HG02610 (cell line): ENCODE data around the gene SMIM24.
A peak's percentile ranks its signal among the peaks of the same experiment; 100 is the strongest.
"Not testable (repeated sequence)": the region's sequence is repeated elsewhere in the genome, so short reads cannot be mapped to it uniquely, and the experiment has no call there.

ENCODE experiments used
- ATAC-seq: cut with Tn5 transposase; IDR thresholded peaks from one replicate; pipeline ENCODE4 v1.9.1; 2021; ENCODE audit warnings: mild to moderate bottlenecking, moderate library complexity; ENCODE audit not compliant: unreplicated experiment

Gene SMIM24

DNA sequence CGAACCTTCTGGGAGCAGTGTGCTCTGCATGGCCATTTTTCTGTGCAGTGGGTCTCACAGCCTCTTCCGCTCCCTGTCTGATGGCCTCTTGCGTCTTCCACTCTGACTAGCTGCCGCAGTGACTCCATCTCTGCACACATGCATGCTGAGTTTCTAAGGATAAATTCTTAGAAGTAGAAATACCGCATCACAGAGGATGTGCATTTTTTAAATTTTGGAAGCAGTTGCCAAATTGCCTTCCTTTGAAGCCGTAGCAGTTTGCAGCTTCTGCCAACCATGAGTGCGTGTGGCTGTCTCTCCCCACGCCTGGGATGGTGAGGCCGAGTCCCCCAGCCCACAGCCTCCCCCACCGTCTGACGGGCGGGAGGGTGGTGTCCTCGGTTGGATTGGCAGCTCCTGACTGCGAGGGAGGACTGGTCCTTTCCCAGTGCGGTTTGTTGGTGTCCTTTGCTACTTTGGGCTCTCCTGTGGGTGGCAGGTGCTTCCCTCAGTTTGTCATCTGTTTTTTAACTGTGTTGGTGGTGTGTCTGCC lies 35.6 kb upstream of the SMIM24 start:
- no peak for ATAC-seq

GRCh38 chr19:3514930-3515329 lies 34.6 kb upstream of the SMIM24 start:
- ATAC-seq = no peak

- no peak for ATAC-seq
Measured at GRCh38 chr19:3513229-3514140, 33.2 kb upstream of the SMIM24 start.

- no peak for ATAC-seq
Measured at GRCh38 chr19:3512562-3513228, 32.4 kb upstream of the SMIM24 start.

- no peak for ATAC-seq
Measured at GRCh38 chr19:3511506-3512251, 31.4 kb upstream of the SMIM24 start.

GRCh38 chr19:3510727-3511126 lies 30.4 kb upstream of the SMIM24 start:
- no peak for ATAC-seq

DNA sequence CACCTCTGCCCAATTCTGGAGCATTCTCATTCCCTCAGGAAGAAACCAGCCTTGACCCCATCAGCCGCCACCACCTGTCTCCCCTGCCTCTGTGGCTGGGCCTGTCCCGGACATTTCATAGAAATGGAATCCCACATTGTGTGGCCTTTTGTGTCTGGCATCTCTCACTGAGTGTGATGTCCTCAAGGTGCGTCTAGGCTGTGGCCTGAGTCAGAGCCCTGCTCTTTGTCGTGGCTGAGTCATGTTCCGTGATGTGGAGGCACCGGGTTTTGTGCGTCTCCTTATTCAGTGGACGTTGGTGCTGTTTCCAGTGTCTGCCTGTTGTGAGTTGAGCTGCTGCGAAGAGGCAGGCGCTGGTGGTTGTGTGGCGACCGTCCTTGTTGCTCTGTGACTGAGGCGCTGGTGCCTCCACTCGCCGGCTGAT lies 29.3 kb upstream of the SMIM24 start:
- ATAC-seq = no peak

DNA sequence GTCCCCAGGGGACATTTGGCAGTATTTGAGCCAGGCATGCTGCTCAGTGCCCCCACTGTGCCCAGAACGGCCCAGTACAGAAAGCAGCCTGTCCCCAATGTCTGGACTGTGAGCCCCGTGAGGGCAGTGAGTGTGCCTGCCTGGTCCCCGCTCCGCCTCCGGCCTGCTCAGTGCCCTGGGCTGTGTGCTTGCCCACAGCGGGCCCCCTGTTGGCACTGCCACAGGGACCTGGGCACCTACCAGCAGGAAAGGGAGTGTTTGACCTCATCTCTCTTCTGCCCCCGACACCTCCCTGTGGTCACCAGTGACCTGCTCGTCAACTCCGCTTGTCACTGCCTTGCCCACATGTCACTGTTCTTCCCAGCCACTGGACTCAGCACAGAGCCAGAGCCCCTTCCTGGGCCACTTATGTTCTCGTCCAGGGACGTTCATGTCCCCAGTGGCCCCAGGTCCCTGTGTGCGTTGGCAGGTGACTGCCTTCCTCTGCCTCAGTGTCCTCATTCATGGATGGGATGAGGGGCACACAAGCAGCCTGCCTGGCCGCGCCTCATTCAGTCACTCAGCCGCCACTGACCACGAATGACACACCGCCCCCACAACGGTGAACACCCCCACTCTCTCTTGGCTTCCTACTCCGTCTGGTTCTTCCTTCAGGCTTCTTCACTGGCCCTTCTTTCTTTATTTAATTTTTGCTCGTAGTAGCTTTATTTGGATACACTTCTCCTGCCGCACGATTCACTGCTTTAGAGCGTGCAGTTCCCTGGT lies 28.6 kb upstream of the SMIM24 start:
- ATAC-seq = no peak

DNA sequence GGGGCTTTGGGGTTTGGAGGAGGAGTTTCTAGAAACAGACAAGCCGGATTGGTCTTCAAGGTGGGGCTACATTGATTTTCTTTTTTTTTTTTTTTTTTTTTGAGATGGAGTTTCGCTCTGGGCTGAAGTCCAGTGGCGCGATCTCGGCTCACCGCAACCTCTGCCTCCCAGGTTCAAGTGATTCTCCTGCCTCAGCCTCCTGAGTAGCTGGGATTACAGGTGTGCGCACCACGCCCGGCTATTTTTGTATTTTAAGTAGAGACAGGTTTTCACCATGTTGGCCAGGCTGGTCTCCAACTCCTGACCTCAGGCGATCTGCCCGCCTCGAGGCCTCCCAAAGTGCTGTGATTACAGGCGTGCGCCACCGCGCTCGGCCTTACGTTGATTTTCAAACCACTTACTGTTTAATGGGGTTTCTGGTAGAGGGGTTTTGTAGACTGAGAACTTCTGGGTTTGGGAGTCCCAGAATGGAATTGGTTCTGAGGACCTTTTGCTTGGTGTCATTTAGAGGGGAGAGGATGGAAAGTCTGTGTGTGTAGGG lies 27.9 kb upstream of the SMIM24 start:
- ATAC-seq = not testable (repeated sequence)

GRCh38 chr19:3507371-3508120 lies 27.2 kb upstream of the SMIM24 start:
- ATAC-seq = no peak

GRCh38 chr19:3506384-3507340 lies 26.3 kb upstream of the SMIM24 start:
- no peak for ATAC-seq

DNA sequence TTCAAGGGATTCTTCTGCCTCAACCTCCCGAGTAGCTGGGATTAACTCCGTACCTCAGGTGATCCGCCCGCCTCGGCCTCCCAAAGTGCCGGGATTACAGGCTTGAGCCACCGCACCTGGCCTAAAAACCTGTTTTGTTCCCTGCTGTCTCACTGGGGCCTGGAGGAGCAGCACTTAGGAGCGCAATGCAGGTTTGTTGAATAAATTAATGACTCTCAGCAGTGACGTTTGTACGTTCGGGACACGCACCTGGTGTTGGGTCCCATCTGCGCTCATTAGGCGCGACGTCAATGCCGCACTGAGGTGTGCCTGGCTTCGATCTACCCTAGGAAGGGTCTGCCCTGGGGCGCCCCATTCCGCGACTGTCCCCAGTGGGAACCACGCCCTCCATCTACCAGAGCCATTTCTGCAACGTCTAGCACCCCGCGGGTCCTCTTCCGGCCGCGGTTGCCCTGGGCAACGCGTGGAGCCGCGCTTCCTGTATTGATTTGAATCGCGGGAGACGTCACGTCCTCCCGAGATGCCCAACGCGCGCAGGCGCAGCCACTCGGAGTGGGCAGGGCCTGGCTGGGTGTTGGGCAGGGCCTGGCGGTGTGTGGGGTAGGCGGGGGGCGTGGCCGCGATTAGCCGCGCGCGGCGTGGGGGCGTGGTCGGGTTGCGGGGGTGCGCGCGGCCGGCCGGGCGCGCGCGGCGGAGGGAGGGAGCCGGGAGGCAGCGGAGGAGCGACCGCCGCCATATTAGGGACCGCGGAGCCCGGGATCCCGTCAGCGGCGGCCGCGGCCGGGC lies 25.5 kb upstream of the SMIM24 start, which contains the start of gene FZR1:
Gene FZR1 (plus strand): TSS at position 714 of the 786 bp plus-strand sequence. CDS start 16,679 bp downstream, outside the sequence.
- peak; percentile 89 for ATAC-seq

GRCh38 chr19:3504735-3505134 lies 24.4 kb upstream of the SMIM24 start:
- ATAC-seq = no peak

DNA sequence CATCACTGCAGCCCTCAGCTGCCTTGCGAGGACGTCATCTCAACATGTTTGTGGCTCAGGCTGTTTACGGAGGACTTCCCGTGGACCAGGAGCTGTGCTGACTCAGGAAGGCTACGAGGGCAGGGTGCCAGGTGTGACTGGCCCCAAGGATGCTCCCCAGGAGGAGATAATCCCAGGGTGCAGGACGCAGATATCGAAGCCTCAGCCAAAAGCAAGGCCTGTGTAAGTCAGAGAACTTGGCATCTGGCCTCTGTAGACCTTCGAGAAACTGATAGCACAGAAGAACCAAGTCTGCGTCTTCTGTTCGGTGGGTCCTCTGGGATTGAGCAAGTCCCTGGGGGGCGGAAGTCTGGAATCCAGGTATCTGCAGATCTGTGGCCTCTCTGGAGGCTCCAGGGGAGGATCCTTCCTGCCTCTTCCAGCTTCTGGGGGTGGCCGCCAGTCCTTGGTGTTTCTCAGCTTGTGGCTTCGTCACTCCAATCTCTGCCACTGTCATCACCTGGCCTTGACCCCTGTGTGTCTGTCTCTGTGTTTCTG lies 22.8 kb upstream of the SMIM24 start:
- no peak for ATAC-seq

DNA sequence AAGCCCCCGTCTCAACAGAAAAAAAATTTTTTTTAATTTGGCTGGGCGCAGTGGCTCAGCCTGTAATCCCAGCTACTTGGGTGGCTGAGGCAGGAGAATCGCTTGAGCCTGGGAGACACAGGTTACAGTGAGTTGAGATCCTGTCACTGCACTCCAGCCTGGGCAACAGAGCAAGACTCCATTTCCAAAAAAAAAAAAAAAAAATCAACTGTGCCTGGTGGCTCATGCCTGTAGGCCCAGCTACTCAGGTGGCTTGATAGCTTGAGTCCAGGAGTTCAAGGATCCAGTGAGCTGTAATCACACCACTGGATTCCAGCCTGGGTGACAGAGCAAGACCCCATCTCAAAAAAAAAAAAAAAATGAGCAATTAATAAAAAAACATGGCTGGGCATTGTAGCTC lies 21.5 kb upstream of the SMIM24 start:
- ATAC-seq = no peak

- ATAC-seq = peak; percentile 79
Measured at GRCh38 chr19:3500429-3501101, 20.2 kb upstream of the SMIM24 start, which contains the start of gene DOHH. TSS of gene DOHH (minus strand) at chr19:3500674. CDS start at chr19:3496814, 3,860 bp downstream.
